GM06990 (cell line): Measurements from ENCODE around the gene UBE2O.

Source experiments
- DNase-seq: peaks from one replicate; pipeline ENCODE4 v3.0.0-alpha.2; 2011; ENCODE audit not compliant: insufficient read length; ENCODE audit errors: extremely low read depth
- H3K27me3 ChIP-seq: replicated peaks from 2 replicates; pipeline ENCODE4 v1.6.0; 2011; ENCODE audit warnings: low read length; ENCODE audit not compliant: control insufficient read depth, insufficient read depth
- H3K36me3 ChIP-seq: 2 replicates; pipeline ENCODE4 v1.5.1; 2011; ENCODE audit warnings: low read length; ENCODE audit not compliant: control insufficient read depth, insufficient read depth
- H3K4me3 ChIP-seq: replicated peaks from 2 replicates; pipeline ENCODE4 v1.5.1; 2011; ENCODE audit warnings: low read depth, mild to moderate bottlenecking, control low read depth, low read length
- CTCF ChIP-seq: IDR thresholded peaks from 2 replicates; pipeline ENCODE4 v1.5.1; 2011; ENCODE audit warnings: low read length, control low read depth, mild to moderate bottlenecking, inconsistent platforms; ENCODE audit not compliant: insufficient read depth, poor library complexity, severe bottlenecking

The UBE2O gene

GRCh38 chr17:76432004-76432403 lies 20.9 kb downstream of the UBE2O start:
- no peaks in the 10 kb centered on the region; the same call in 1 of the 2 replicates for H3K36me3 ChIP-seq
- no peak overlapping the region for H3K4me3 ChIP-seq
- no peak for DNase-seq
- H3K27me3 ChIP-seq, result no peaks in the 10 kb centered on the region
- TF ChIP-seq CTCF, result no peak

- Histone ChIP-seq H3K4me3 (no peak overlapping the region), H3K36me3 (no peaks in the 10 kb centered on the region; the same call in 1 of the 2 replicates), H3K27me3 (no peaks in the 10 kb centered on the region)
- no peak for DNase-seq
- TF ChIP-seq CTCF, result no peak
Observed at GRCh38 chr17:76431509-76431908, 21.4 kb downstream of the UBE2O start.

GRCh38 chr17:76428511-76428910 lies 24.4 kb downstream of the UBE2O start:
- no peak for DNase-seq
- H3K4me3 ChIP-seq, result no peak overlapping the region
- TF ChIP-seq CTCF, result no peak
- no peaks in the 10 kb centered on the region for H3K36me3 ChIP-seq
- H3K27me3 ChIP-seq, result no peaks in the 10 kb centered on the region

- no peak for DNase-seq
- Histone ChIP-seq H3K4me3 (no peak overlapping the region), H3K36me3 (no peaks in the 10 kb centered on the region), H3K27me3 (no peaks in the 10 kb centered on the region)
- TF ChIP-seq CTCF, result no peak
Observed at GRCh38 chr17:76427501-76428231, 25.3 kb downstream of the UBE2O start.

DNA sequence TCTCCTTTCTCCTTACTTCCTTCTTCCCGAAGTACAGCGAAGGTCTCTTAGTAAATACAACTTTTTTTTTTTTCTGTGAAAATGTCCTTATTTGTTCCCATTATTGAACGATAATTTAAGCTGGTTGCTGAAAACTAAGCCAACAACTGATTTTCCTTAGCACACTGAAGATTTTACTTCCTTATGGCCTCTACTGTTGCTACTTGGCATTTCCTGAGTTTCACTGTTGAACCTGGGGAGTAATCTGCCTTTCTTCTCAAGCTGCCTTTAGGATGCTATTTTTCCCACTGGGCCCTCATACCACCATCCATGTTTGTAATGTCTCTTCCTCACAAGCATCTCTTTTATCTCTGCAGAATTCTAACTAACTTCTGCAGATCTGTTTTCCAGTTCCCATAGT lies 26.1 kb downstream of the UBE2O start:
- no peaks in the 10 kb centered on the region for H3K36me3 ChIP-seq
- H3K27me3 ChIP-seq, result no peaks in the 10 kb centered on the region
- DNase-seq, result no peak
- no peak for TF ChIP-seq CTCF
- H3K4me3 ChIP-seq, result no peak overlapping the region

- TF ChIP-seq CTCF, result no peak
- no peak for DNase-seq
- Histone ChIP-seq H3K36me3 (no peaks in the 10 kb centered on the region), H3K4me3 (no peak overlapping the region), H3K27me3 (no peaks in the 10 kb centered on the region)
Observed at GRCh38 chr17:76422860-76423259, 30.1 kb downstream of the UBE2O start.
